Fibroblast of mammary gland (primary cell): ENCODE data around the gene GK2.

Source experiments
- DNase-seq: peaks from one replicate; pipeline ENCODE4 v3.0.0-alpha.2; 2010; ENCODE audit warnings: low read depth
- H3K4me3 ChIP-seq: 2 replicates; pipeline ENCODE4 v1.5.1; 2011; ENCODE audit warnings: low read depth, mild to moderate bottlenecking, low read length, moderate library complexity; ENCODE audit not compliant: control insufficient read depth
- CTCF ChIP-seq: conservative IDR thresholded peaks from 2 replicates; pipeline ENCODE4 v1.5.1; 2011; ENCODE audit warnings: low read depth, low read length, inconsistent platforms; ENCODE audit not compliant: control insufficient read depth, insufficient read depth

Gene GK2

GRCh38 chr4:79367096-79367495 is 40.9 kb downstream of the GK2 start:
- TF ChIP-seq CTCF: no peak
- DNase-seq: no peak
- H3K4me3 ChIP-seq: no peak overlapping the region

GRCh38 chr4:79366422-79366821 is 41.6 kb downstream of the GK2 start:
- DNase-seq: no peak
- H3K4me3 ChIP-seq: no peak overlapping the region
- no peak for TF ChIP-seq CTCF

- no peak for TF ChIP-seq CTCF
- H3K4me3 ChIP-seq: no peak overlapping the region
These were observed 44.0 kb downstream of the GK2 start for GRCh38 chr4:79364061-79364460.

GRCh38 chr4:79362626-79363025 is 45.4 kb downstream of the GK2 start:
- H3K4me3 ChIP-seq: no peak overlapping the region
- no peak for TF ChIP-seq CTCF
- no peak for DNase-seq

More at GRCh38 chr4:79364061-79364460, 44.0 kb downstream of the GK2 start:
- no peak for DNase-seq

- no peak overlapping the region for H3K4me3 ChIP-seq
- no peak for DNase-seq
- no peak for TF ChIP-seq CTCF
These were observed 48.0 kb downstream of the GK2 start for GRCh38 chr4:79360006-79360405.

- H3K4me3 ChIP-seq: no peak overlapping the region
- DNase-seq: no peak
- no peak for TF ChIP-seq CTCF
These were observed 49.6 kb downstream of the GK2 start for GRCh38 chr4:79358438-79358837.

- TF ChIP-seq CTCF: no peak
- no peak for DNase-seq
- no peak overlapping the region for H3K4me3 ChIP-seq
These were observed 50.7 kb downstream of the GK2 start for GRCh38 chr4:79357365-79357764.
